GM13976 (cell line): ENCODE measurements around the gene RPS6KA3.

Experiments
- DNase-seq: peaks from one replicate; pipeline ENCODE4 v3.0.0; 2012; ENCODE audit warnings: low spot score
- in situ Hi-C: fragments of 300-500 bp; cut with MboI; formaldehyde crosslinking; loops from one replicate; pipeline ENCODE4 v1.12.0; 2022; ENCODE audit warnings: low sequenced_read_pairs, mixed read lengths, inconsistent platforms; ENCODE audit not compliant: unreplicated experiment
- TF ChIP-seq, protein P1 (sequence below): IDR thresholded peaks from 2 replicates; pipeline ENCODE4 v1.5.1; 2012; ENCODE audit warnings: borderline replicate concordance, mild to moderate bottlenecking; ENCODE audit not compliant: insufficient read depth; ENCODE audit errors: extremely low read depth, missing control alignments, control extremely low read depth

Gene RPS6KA3

GRCh38 chrX:20267931-20268701 lies 1.4 kb upstream of the RPS6KA3 start:
- DNase-seq = peak; percentile 47
- TF ChIP-seq, protein P1, sequence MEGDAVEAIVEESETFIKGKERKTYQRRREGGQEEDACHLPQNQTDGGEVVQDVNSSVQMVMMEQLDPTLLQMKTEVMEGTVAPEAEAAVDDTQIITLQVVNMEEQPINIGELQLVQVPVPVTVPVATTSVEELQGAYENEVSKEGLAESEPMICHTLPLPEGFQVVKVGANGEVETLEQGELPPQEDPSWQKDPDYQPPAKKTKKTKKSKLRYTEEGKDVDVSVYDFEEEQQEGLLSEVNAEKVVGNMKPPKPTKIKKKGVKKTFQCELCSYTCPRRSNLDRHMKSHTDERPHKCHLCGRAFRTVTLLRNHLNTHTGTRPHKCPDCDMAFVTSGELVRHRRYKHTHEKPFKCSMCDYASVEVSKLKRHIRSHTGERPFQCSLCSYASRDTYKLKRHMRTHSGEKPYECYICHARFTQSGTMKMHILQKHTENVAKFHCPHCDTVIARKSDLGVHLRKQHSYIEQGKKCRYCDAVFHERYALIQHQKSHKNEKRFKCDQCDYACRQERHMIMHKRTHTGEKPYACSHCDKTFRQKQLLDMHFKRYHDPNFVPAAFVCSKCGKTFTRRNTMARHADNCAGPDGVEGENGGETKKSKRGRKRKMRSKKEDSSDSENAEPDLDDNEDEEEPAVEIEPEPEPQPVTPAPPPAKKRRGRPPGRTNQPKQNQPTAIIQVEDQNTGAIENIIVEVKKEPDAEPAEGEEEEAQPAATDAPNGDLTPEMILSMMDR = no peak
- in situ Hi-C loops = no loop called here

DNA sequence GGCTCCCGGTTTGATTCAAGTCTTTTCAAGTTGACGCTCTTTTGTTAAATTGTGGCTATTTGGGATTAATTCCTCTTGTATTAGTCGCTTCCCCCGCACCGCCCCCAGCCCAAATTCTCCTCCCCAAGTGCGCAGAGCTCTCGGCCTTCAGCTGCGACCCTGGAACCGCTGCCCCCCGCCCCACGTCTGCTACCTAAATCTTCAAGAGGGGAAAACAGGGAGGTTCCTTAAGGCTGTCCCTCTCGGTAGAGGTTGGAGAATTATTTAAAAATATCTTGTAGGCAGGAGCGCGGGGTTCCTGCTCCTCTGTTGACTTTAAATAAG lies 860 bp upstream of the RPS6KA3 start:
- in situ Hi-C loops = no loop called here
- peak; percentile 11 for DNase-seq
- TF ChIP-seq, protein P1 = no peak

DNA sequence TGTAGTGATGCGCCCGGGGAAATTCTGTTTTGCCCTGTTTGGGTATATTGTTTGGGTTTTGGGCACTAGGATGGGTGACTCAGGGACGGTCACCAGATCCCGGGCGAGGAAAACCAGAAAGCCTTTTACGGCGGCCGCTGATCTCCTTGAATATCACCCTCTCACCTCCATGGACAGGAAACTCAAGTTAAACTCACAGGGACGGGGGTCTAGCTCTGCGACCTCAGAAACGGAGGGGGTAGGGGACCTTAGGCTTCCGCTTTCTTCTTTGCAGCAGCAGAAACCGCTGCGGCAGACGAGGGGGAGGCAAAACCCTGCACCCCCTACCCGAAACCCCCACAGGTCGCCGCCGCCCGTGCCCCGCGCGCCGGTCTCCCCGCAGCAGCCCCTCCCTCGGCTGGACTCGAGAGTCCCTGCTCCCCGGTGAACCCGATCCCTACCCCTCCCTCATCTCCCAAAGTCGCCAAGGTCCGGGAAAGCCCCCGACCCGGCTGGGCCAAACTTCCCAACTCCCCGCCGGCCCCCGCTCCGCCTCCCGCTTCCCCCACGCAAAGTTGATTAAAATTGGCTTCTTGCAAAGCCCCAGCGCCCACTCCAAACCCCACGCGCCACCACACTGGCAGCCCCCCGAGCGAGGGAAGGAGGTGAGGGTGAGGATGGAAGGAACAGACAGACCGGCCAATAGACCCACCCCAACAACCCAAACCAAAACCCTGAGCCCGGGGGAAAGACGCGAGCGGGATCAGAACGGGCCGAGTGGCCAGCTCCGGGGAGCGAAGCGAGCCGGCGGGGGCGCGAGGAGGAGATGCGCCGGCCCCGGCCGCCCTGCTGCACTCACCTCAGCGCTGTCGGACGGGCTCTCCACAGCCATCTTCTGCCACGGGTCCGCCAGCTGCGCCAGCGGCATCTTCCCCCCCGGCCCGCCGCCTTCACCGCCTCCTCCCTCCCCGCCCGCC lies 705 bp downstream of the RPS6KA3 start:
- in situ Hi-C loops = no loop called here
- TF ChIP-seq, protein P1 = no peak
- peak; percentile 33 for DNase-seq

- in situ Hi-C loops = no loop called here
- DNase-seq = peak; percentile 49
Observed at GRCh38 chrX:20265221-20265725, 1.4 kb downstream of the RPS6KA3 start.

GRCh38 chrX:20263474-20263873 lies 3.2 kb downstream of the RPS6KA3 start:
- in situ Hi-C loops = no loop called here
- DNase-seq = no peak
- TF ChIP-seq, protein P1 = no peak

More at GRCh38 chrX:20265221-20265725, 1.4 kb downstream of the RPS6KA3 start:
- TF ChIP-seq, protein P1 = no peak

DNA sequence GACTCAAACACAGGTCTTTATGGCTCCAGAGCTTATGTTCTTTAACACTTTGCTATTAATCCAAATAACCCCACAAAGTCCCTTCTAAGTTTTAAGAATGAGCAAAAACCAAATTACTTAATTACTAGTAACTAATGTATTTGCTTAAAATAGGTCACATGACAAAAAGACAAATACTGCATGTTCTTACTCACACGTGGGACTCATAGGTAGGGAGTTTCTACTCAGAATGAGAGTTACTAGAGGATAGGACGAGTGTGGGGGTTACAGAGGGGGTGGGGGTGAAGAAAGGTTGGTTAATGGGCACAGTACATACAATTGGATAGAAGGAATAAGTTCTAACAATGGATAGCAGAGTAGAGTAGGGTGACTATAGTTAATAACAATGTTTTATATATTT lies 5.8 kb downstream of the RPS6KA3 start:
- no peak for DNase-seq
- in situ Hi-C loops = no loop called here
- TF ChIP-seq, protein P1 = no peak
